HG03565 (cell line): ENCODE results near the gene ERICH2.
"Not testable (repeated sequence)": the region's sequence is repeated elsewhere in the genome, so short reads cannot be mapped to it uniquely, and the experiment has no call there.

ENCODE experiments used
- ATAC-seq: cut with Tn5 transposase; IDR thresholded peaks from one replicate; pipeline ENCODE4 v1.9.1; 2021; ENCODE audit warnings: mild to moderate bottlenecking, moderate library complexity; ENCODE audit not compliant: unreplicated experiment

ERICH2 gene

GRCh38 chr2:170770008-170770605 is at the start of gene ERICH2:
Gene ERICH2 (plus strand): TSS chr2:170770378. CDS start chr2:170770682, 304 bp downstream.
- ATAC-seq: no peak

GRCh38 chr2:170721678-170722077 is 48.5 kb upstream of the ERICH2 start:
- ATAC-seq: no peak

- no peak for ATAC-seq
Measured at GRCh38 chr2:170722301-170722700, 47.9 kb upstream of the ERICH2 start.

- ATAC-seq: no peak
Measured at GRCh38 chr2:170723446-170723958, 46.7 kb upstream of the ERICH2 start.

GRCh38 chr2:170733798-170734600 is 36.2 kb upstream of the ERICH2 start:
- no peak for ATAC-seq

GRCh38 chr2:170734601-170735000 is 35.6 kb upstream of the ERICH2 start:
- not testable (repeated sequence) for ATAC-seq

- ATAC-seq: no peak
Measured at GRCh38 chr2:170736628-170737027, 33.5 kb upstream of the ERICH2 start.

- ATAC-seq: no peak
Measured at GRCh38 chr2:170737406-170737805, 32.8 kb upstream of the ERICH2 start.

- no peak for ATAC-seq
Measured at GRCh38 chr2:170737821-170738220, 32.4 kb upstream of the ERICH2 start.

- ATAC-seq: no peak
Measured at GRCh38 chr2:170739048-170739447, 31.1 kb upstream of the ERICH2 start.

GRCh38 chr2:170739507-170740046 is 30.6 kb upstream of the ERICH2 start:
- ATAC-seq: no peak

GRCh38 chr2:170740660-170741059 is 29.5 kb upstream of the ERICH2 start:
- no peak for ATAC-seq

- ATAC-seq: no peak
Measured at GRCh38 chr2:170742000-170742399, 28.2 kb upstream of the ERICH2 start.

- no peak for ATAC-seq
Measured at GRCh38 chr2:170742896-170743529, 27.2 kb upstream of the ERICH2 start.

GRCh38 chr2:170743530-170744239 is 26.5 kb upstream of the ERICH2 start:
- no peak for ATAC-seq

GRCh38 chr2:170744248-170745002 is 25.8 kb upstream of the ERICH2 start:
- no peak for ATAC-seq

GRCh38 chr2:170745305-170745704 is 24.9 kb upstream of the ERICH2 start:
- ATAC-seq: no peak

GRCh38 chr2:170747921-170748320 is 22.3 kb upstream of the ERICH2 start:
- no peak for ATAC-seq

GRCh38 chr2:170751555-170751954 is 18.6 kb upstream of the ERICH2 start:
- ATAC-seq: not testable (repeated sequence)

GRCh38 chr2:170761572-170761971 is 8.6 kb upstream of the ERICH2 start:
- no peak for ATAC-seq
